ENCODE measurements around the gene ZBTB8A.

- TF ChIP-seq POLR2A (IDR thresholded peaks at IDR 0.05), result no peak
- no peak for TF ChIP-seq CTCF (IDR thresholded peaks at IDR 0.05)
Measured at GRCh38 chr1:32639489-32640075, 100.4 kb downstream of the ZBTB8A start.

Measured in adrenal gland (tissue), 5 donors.